DND-41 (cell line): ENCODE measurements around the gene HERC5.

ENCODE experiments used
- CTCF ChIP-seq: IDR thresholded peaks from 2 replicates; pipeline ENCODE4 v1.5.1; 2012; ENCODE audit warnings: borderline replicate concordance, low read length, moderate library complexity, mild to moderate bottlenecking; ENCODE audit not compliant: poor library complexity, severe bottlenecking; ENCODE audit errors: extremely low read depth
- EZH2 ChIP-seq: IDR thresholded peaks from 3 replicates; pipeline ENCODE4 v1.6.1; 2012; ENCODE audit warnings: borderline replicate concordance, low read depth, mild to moderate bottlenecking, moderate library complexity, low read length, inconsistent platforms; ENCODE audit not compliant: severe bottlenecking

DNA sequence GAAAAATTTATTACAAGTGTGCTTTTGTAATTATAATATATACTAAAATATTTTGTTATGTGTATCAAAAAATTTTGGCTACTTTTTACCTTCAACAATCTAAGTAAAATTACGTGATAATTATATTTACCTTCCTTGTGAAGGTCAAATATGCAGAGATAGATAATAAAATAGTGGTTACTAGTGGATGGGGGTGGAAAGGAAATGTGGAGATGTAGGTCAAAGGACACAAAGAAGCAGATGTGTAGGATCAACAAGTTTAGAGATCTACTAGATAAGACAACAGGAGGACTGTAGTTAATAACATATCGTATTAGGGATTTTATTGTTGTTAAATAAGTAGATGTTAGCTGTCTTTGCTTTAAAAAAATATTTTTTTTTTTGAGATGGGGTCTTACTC is 21.3 kb downstream of the HERC5 start:
- TF ChIP-seq CTCF (no peak), EZH2 (no peak)
